ENCODE results near the gene STK4. TPM values are rescaled to one million over a fixed set of nuclear protein-coding genes. Genes with fewer than 3 reads are reported as not detected.
A peak's percentile ranks its signal among the peaks of the same experiment; 100 is the strongest.

STK4 gene
- total and polyA plus RNA-seq, 8 donors, result 25.0 to 63.7 (median 28.2) TPM

DNA sequence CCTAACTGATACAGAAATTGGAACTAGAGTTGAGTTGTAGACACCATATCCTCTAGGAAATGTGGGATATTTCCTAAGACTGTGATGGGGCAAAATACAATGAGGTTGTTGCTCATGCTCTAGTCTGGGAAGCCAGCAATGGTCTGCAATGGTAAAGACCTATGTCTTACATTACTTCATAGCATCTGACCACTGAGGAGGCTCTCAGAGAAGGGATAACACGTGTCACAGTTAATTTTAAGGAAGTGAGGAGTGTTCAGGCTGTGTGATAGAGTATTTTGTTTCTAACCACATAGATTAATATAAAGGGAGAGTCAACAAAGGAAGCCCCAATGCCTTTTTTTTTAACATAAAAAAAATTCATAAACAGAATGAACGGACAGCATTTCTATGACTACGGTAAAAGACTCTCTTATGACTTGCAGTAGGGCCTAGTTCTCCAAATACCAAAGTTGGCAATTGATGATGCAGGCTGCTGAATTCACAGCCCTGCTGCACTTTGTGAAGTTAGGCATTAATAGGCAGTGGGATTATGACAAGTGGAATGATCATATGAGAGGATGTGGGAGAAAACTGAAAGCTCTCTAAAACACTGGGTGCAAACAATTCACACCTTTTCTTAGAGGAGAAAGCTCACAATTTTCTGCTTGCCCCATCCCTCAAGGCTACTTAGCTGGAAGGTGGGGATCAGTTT is 120.9 kb downstream of the STK4 start:
- no peak overlapping the region for H3K27ac ChIP-seq
- peaks cover 0 to 33% of the 10 kb centered on the region in 2 donors for H3K36me3 ChIP-seq
- peaks cover 0 to 4% of the 10 kb centered on the region in 2 donors for H3K9me3 ChIP-seq
- no peaks in the 10 kb centered on the region for H3K27me3 ChIP-seq
- H3K4me3 ChIP-seq, result no peak overlapping the region
- DNase-seq, result no peak
- H3K4me1 ChIP-seq, result no peaks in the 10 kb centered on the region
- TF ChIP-seq, protein P1, sequence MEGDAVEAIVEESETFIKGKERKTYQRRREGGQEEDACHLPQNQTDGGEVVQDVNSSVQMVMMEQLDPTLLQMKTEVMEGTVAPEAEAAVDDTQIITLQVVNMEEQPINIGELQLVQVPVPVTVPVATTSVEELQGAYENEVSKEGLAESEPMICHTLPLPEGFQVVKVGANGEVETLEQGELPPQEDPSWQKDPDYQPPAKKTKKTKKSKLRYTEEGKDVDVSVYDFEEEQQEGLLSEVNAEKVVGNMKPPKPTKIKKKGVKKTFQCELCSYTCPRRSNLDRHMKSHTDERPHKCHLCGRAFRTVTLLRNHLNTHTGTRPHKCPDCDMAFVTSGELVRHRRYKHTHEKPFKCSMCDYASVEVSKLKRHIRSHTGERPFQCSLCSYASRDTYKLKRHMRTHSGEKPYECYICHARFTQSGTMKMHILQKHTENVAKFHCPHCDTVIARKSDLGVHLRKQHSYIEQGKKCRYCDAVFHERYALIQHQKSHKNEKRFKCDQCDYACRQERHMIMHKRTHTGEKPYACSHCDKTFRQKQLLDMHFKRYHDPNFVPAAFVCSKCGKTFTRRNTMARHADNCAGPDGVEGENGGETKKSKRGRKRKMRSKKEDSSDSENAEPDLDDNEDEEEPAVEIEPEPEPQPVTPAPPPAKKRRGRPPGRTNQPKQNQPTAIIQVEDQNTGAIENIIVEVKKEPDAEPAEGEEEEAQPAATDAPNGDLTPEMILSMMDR (IDR thresholded peaks at IDR 0.05), result no peak
- intact Hi-C loops (cut with DNase I), result no loop called here
- peak; percentile 56 for ATAC-seq

DNA sequence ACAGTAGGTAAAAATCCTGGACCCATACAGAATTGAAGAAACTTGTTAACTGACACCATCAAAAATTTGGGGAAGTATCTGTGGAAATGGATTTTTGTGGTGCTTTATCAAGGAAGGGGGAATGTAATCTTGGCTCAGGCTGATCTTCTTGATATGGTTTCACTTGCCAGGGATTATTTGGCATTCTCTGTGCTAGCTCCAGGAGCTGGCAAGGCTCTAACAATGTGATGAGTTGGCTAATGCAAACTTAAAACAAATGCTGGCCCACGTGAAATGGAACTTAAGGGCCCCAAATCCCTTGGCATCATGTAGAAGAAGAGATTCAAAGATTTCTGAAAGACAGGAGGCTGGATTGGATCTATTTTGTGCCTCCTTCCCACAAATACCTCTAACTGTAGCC is 121.5 kb downstream of the STK4 start:
- Histone ChIP-seq H3K9me3 (no peaks in the 10 kb centered on the region), H3K4me1 (no peaks in the 10 kb centered on the region), H3K27ac (no peak overlapping the region), H3K36me3 (peaks cover 0 to 28% of the 10 kb centered on the region in 2 donors), H3K27me3 (no peaks in the 10 kb centered on the region), H3K4me3 (no peak overlapping the region)
- TF ChIP-seq, protein P1 (IDR thresholded peaks at IDR 0.05), result no peak
- intact Hi-C loops (cut with DNase I), result no loop called here
- ATAC-seq, result no peak
- no peak for DNase-seq

DNA sequence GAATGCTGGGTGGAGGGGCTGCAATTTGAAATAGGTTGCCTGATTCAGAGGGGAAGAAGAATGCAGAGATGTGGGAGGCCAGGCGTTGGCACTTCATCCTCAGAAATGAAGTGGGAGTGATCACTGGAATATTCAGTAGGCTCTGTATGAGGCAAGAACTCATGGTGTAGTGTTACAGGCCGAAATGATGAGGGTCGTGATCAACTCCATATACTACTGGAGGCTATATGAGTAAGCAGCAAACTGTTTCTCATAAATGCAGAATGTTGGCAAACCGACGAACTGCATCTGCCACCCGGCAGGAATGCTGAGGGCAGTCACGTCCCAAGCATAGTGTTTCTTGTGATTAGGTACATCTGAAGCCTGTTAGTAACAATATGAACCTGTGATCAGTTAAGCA is 121.9 kb downstream of the STK4 start:
- DNase-seq (peak in 1 of 4 donors; percentile 32), ATAC-seq (no peak)
- Histone ChIP-seq H3K4me3 (no peak overlapping the region), H3K27me3 (no peaks in the 10 kb centered on the region), H3K27ac (no peak overlapping the region), H3K36me3 (peaks cover 0 to 25% of the 10 kb centered on the region in 2 donors), H3K9me3 (no peaks in the 10 kb centered on the region), H3K4me1 (no peaks in the 10 kb centered on the region)
- intact Hi-C loops (cut with DNase I), result no loop called here
- TF ChIP-seq, protein P1 (IDR thresholded peaks at IDR 0.05), result no peak

DNA sequence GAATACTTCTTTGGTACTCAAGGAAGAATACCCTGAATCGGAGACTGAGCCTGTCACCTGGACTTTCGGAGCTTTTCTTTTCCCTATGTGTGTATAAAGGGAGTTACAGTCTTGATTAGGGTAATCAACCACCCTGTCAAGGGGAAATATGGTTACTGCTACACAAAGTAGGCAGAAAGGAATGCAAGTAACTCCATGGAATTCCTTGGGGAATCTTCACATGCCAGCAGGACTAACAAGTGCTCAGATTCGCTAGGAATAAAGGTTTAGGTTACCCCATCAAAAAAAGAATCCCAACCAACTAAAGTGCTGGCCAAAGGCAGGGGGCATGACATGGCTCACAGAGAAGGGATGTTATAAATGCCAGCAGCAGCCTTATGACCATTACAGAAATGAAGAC is 124.2 kb downstream of the STK4 start:
- no peak for DNase-seq
- Histone ChIP-seq H3K9me3 (no peaks in the 10 kb centered on the region), H3K36me3 (peaks cover 0 to 25% of the 10 kb centered on the region in 2 donors), H3K27ac (no peak overlapping the region), H3K4me3 (no peak overlapping the region), H3K27me3 (no peaks in the 10 kb centered on the region), H3K4me1 (no peaks in the 10 kb centered on the region)
- intact Hi-C loops (cut with DNase I), result loop anchor here in 1 of 2 donors (10.0 kb wide), 1 partner anchor 46 kb away; no protein-coding TSS in a partner anchor
- TF ChIP-seq, protein P1 (IDR thresholded peaks at IDR 0.05), result no peak
- ATAC-seq, result no peak

DNA sequence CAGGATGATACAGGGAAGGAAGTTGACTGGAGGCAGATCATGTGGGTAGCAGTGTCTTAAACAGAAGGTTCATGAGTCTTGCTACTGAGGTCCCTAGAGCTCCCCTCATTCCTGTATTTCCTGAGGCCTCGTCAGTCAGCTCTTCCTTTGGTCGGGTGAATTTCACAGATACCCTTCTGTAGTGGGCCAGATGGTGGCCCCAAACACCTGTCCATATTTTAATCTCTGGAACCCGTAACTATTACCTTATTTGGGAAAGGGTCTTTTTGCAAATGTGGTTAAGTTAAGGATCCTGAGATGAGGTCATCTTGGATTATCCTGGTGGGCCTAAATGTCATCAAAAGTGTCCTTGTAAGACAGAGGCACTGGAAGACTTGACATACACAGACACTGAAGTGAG is 125.1 kb downstream of the STK4 start:
- TF ChIP-seq, protein P1 (IDR thresholded peaks at IDR 0.05), result no peak
- H3K27me3 ChIP-seq, result peaks cover 0 to 5% of the 10 kb centered on the region in 2 donors
- DNase-seq (no peak), ATAC-seq (no peak)
- peaks cover 0 to 21% of the 10 kb centered on the region in 2 donors for H3K36me3 ChIP-seq
- no peaks in the 10 kb centered on the region for H3K9me3 ChIP-seq
- intact Hi-C loops (cut with DNase I), result loop anchor here in 1 of 2 donors (10.0 kb wide), 1 partner anchor 47 kb away; no protein-coding TSS in a partner anchor
- H3K4me1 ChIP-seq, result no peaks in the 10 kb centered on the region
- no peak overlapping the region for H3K4me3 ChIP-seq
- no peak overlapping the region for H3K27ac ChIP-seq

All from left lung (tissue), 10 donors.